Tibial artery (tissue), 4 donors: ENCODE results near the gene ERBB2.

Experiments
- DNase-seq, 2 donors: peaks; one replicate each; pipeline ENCODE4 v3.0.0-alpha.2; 2019
- H3K27ac ChIP-seq, 2 donors: fragments of 200-600 bp; sonication (generic) in 1 of 2; 1 replicate in 1 of 2; 2 replicates in 1 of 2; pipeline ENCODE4 v1.5.1; 2018 to 2019; ENCODE audit warnings: mild to moderate bottlenecking in 1 of 2
- H3K27me3 ChIP-seq, 2 donors: fragments of 200-600 bp; sonication (generic) in 1 of 2; one replicate each; pipeline versions ENCODE4 v1.5.1 to v1.6.0; 2016 to 2019
- H3K36me3 ChIP-seq, 3 donors: fragments of 200-600 bp; sonication (generic) in 2 of 3; one replicate each; pipeline ENCODE4 v1.5.1; 2016 to 2019; ENCODE audit warnings: mild to moderate bottlenecking in 2 of 3
- H3K4me1 ChIP-seq, 4 donors: fragments of 200-600 bp; sonication (generic) in 2 of 4; 1 replicate in 3 of 4; 2 replicates in 1 of 4; pipeline ENCODE4 v1.5.1; 2016 to 2019
- H3K4me3 ChIP-seq, 2 donors: fragments of 200-600 bp; sonication (generic) in 1 of 2; 1 replicate in 1 of 2; 2 replicates in 1 of 2; pipeline ENCODE4 v1.5.1; 2018 to 2019; ENCODE audit warnings: mild to moderate bottlenecking in 2 of 2
- H3K9me3 ChIP-seq, 3 donors: fragments of 200-600 bp; sonication (generic) in 1 of 3; one replicate each; pipeline ENCODE4 v1.5.1; 2016 to 2019
- intact Hi-C: fragments of 100-400 bp; cut with DNase I; formaldehyde crosslinking; loops from one replicate; pipeline ENCODE4 v1.15.0; 2023; ENCODE audit warnings: low total_unique reads
- TF ChIP-seq, protein P1 (sequence below), 2 experiments: fragments of 200-600 bp in 1 of 2; fragments of 450-650 bp in 1 of 2; IDR thresholded peaks; one replicate each; pipeline ENCODE4 v1.5.1; 2017 to 2019; ENCODE audit warnings: antibody characterized with exemption in 2 of 2, mild to moderate bottlenecking in 1 of 2, moderate library complexity in 1 of 2

ERBB2 gene

DNA sequence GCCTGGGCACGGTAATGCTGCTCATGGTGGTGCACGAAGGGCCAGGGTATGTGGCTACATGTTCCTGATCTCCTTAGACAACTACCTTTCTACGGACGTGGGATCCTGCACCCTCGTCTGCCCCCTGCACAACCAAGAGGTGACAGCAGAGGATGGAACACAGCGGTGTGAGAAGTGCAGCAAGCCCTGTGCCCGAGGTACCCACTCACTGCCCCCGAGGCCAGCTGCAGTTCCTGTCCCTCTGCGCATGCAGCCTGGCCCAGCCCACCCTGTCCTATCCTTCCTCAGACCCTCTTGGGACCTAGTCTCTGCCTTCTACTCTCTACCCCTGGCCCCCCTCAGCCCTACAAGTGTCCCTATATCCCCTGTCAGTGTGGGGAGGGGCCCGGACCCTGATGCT lies 12.0 kb downstream of the ERBB2 start:
- DNase-seq = no peak
- Histone ChIP-seq H3K27me3 (no peaks in the 10 kb centered on the region), H3K36me3 (peaks cover 84 to 100% (median 85%) of the 10 kb centered on the region in 3 donors), H3K4me1 (peaks cover 0 to 30% (median 4%) of the 10 kb centered on the region in 4 donors), H3K27ac (no peak overlapping the region), H3K9me3 (no peaks in the 10 kb centered on the region), H3K4me3 (no peak overlapping the region)
- TF ChIP-seq, protein P1, sequence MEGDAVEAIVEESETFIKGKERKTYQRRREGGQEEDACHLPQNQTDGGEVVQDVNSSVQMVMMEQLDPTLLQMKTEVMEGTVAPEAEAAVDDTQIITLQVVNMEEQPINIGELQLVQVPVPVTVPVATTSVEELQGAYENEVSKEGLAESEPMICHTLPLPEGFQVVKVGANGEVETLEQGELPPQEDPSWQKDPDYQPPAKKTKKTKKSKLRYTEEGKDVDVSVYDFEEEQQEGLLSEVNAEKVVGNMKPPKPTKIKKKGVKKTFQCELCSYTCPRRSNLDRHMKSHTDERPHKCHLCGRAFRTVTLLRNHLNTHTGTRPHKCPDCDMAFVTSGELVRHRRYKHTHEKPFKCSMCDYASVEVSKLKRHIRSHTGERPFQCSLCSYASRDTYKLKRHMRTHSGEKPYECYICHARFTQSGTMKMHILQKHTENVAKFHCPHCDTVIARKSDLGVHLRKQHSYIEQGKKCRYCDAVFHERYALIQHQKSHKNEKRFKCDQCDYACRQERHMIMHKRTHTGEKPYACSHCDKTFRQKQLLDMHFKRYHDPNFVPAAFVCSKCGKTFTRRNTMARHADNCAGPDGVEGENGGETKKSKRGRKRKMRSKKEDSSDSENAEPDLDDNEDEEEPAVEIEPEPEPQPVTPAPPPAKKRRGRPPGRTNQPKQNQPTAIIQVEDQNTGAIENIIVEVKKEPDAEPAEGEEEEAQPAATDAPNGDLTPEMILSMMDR (IDR thresholded peaks at IDR 0.05) = no peak
- intact Hi-C loops = no loop called here

DNA sequence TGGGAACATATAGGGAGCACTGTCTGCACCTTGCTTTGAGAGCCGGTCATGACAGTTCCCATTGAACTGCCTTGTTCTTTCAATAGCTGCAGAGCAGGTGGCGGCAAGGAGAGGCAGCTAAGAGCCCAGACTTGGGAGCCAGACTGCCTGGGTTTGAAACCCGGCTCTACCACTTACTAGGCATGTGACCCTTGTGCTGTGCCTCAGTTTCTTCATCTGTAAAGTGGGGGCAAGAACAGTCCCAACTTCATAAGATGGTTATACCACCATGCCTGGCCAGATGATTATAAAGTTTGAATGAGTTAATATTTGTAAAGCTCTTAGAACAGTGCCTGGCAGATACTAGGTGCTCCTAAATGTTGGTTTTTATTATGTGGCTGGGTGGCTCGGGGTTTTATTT lies 14.4 kb downstream of the ERBB2 start:
- intact Hi-C loops = no loop called here
- TF ChIP-seq, protein P1 (IDR thresholded peaks at IDR 0.05) = no peak
- Histone ChIP-seq H3K4me3 (no peak overlapping the region), H3K36me3 (peaks cover 79 to 100% (median 81%) of the 10 kb centered on the region in 3 donors), H3K27me3 (no peaks in the 10 kb centered on the region), H3K9me3 (no peaks in the 10 kb centered on the region), H3K27ac (no peak overlapping the region), H3K4me1 (peaks cover 0 to 15% (median 0%) of the 10 kb centered on the region in 4 donors)
- no peak for DNase-seq

DNA sequence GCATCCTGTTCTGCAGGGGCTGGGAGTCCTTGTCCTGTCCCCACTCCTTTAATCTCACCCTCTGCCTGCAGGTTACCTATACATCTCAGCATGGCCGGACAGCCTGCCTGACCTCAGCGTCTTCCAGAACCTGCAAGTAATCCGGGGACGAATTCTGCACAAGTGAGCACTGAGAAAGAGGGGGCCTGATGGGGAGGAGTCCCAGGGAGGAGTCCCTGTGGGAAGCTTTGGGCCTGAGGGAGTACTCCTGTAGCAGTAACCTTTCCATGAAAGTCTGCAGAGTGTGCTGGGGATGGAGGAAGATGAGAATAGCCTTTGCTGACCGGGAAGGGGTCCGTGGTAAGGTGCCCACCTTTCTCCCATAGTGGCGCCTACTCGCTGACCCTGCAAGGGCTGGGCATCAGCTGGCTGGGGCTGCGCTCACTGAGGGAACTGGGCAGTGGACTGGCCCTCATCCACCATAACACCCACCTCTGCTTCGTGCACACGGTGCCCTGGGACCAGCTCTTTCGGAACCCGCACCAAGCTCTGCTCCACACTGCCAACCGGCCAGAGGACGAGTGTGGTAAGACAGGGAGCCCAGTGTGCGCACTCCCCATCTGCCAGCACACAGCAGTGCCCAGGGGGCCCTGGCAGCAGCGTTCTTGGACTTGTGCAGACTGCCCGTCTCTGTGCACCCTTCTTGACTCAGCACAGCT lies 15.7 kb downstream of the ERBB2 start:
- DNase-seq = no peak
- no peak overlapping the region for H3K4me3 ChIP-seq
- H3K27me3 ChIP-seq = no peaks in the 10 kb centered on the region
- H3K36me3 ChIP-seq = peaks cover 74 to 100% (median 78%) of the 10 kb centered on the region in 3 donors
- TF ChIP-seq, protein P1 (IDR thresholded peaks at IDR 0.05) = no peak
- intact Hi-C loops = no loop called here
- no peak overlapping the region for H3K27ac ChIP-seq
- H3K4me1 ChIP-seq = peaks cover 0 to 15% (median 0%) of the 10 kb centered on the region in 4 donors
- no peaks in the 10 kb centered on the region for H3K9me3 ChIP-seq

DNA sequence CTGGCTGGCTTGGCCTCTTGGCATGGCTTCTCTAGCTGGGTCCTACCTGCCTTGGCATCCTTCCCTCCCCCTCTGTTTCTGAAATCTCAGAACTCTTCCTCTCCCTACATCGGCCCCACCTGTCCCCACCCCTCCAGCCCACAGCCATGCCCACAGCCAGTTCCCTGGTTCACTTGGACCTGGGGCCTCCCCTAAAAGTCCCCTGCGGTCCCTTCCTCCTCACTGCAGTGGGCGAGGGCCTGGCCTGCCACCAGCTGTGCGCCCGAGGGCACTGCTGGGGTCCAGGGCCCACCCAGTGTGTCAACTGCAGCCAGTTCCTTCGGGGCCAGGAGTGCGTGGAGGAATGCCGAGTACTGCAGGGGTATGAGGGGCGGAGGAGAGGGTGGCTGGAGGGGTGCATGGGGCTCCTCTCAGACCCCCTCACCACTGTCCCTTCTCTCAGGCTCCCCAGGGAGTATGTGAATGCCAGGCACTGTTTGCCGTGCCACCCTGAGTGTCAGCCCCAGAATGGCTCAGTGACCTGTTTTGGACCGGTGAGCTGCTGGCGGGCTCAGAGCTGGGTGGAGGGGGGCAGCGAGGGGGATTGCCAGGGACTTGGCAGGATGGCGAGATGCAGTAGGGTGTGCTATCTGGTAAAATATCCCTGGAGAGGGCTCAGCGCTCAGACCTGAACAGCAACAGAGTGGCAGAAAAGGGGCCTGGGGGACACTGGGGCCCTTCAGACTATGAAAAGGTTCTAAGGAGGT lies 16.4 kb downstream of the ERBB2 start:
- H3K4me1 ChIP-seq = peaks cover 0 to 15% (median 0%) of the 10 kb centered on the region in 4 donors
- no peaks in the 10 kb centered on the region for H3K27me3 ChIP-seq
- intact Hi-C loops = no loop called here
- DNase-seq = no peak
- H3K36me3 ChIP-seq = peaks cover 67 to 97% (median 70%) of the 10 kb centered on the region in 3 donors
- no peak overlapping the region for H3K27ac ChIP-seq
- TF ChIP-seq, protein P1 (IDR thresholded peaks at IDR 0.05) = no peak
- H3K9me3 ChIP-seq = no peaks in the 10 kb centered on the region
- no peak overlapping the region for H3K4me3 ChIP-seq

DNA sequence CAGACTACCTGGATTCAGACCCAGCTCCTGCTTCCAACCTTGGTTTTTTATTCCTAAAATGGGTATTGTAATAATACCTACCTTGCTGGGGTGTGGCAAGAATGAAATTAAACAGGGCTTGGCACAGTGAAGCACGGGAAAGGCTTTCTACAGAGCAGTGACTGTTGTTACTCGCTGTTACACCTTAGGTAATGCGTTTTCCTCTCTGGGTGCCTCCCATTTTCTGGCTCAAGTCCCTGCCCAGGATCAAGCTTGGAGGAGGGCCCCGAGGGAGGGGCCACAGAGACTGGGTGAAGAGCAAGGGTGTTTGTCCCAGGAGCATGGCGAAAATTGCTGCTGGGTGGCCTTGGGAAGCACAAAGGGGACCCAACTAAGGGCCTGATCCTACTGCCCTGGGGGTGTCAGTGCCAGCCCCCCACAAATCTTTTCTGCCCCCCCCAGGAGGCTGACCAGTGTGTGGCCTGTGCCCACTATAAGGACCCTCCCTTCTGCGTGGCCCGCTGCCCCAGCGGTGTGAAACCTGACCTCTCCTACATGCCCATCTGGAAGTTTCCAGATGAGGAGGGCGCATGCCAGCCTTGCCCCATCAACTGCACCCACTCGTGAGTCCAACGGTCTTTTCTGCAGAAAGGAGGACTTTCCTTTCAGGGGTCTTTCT lies 17.1 kb downstream of the ERBB2 start:
- intact Hi-C loops = no loop called here
- H3K27ac ChIP-seq = no peak overlapping the region
- TF ChIP-seq, protein P1 (IDR thresholded peaks at IDR 0.05) = no peak
- no peak overlapping the region for H3K4me3 ChIP-seq
- H3K36me3 ChIP-seq = peaks cover 62 to 97% (median 70%) of the 10 kb centered on the region in 3 donors
- H3K27me3 ChIP-seq = no peaks in the 10 kb centered on the region
- H3K4me1 ChIP-seq = peaks cover 0 to 15% (median 0%) of the 10 kb centered on the region in 4 donors
- no peak for DNase-seq
- H3K9me3 ChIP-seq = no peaks in the 10 kb centered on the region
